HG02852 (cell line): Measurements from ENCODE around the gene RPS27L.
A peak's percentile ranks its signal among the peaks of the same experiment; 100 is the strongest.

Source experiments
- ATAC-seq: cut with Tn5 transposase; IDR thresholded peaks from one replicate; pipeline ENCODE4 v1.9.1; 2021; ENCODE audit warnings: mild to moderate bottlenecking, moderate library complexity; ENCODE audit not compliant: unreplicated experiment

RPS27L gene

GRCh38 chr15:63157118-63157843 is at the start of gene RPS27L:
RPS27L (minus strand) TSS chr15:63157477; CDS start chr15:63157405, 72 bp downstream.
- ATAC-seq: peak; percentile 92

- no peak for ATAC-seq
These were observed 48.8 kb upstream of the RPS27L start for GRCh38 chr15:63206079-63206478.

- ATAC-seq: peak; percentile 51
These were observed 46.3 kb upstream of the RPS27L start for GRCh38 chr15:63203451-63204090.

- no peak for ATAC-seq
These were observed 45.6 kb upstream of the RPS27L start for GRCh38 chr15:63202861-63203260.

GRCh38 chr15:63200464-63201249 is 43.4 kb upstream of the RPS27L start:
- ATAC-seq: no peak

- ATAC-seq: no peak
These were observed 41.3 kb upstream of the RPS27L start for GRCh38 chr15:63198371-63199250.

- ATAC-seq: no peak
These were observed 40.3 kb upstream of the RPS27L start for GRCh38 chr15:63197626-63198025.

GRCh38 chr15:63196842-63197241 is 39.6 kb upstream of the RPS27L start:
- no peak for ATAC-seq

GRCh38 chr15:63195569-63196015 is 38.3 kb upstream of the RPS27L start:
- no peak for ATAC-seq

- ATAC-seq: no peak
These were observed 37.7 kb upstream of the RPS27L start for GRCh38 chr15:63194880-63195568.

GRCh38 chr15:63194302-63194701 is 37.0 kb upstream of the RPS27L start:
- ATAC-seq: no peak

GRCh38 chr15:63192619-63193206 is 35.4 kb upstream of the RPS27L start:
- no peak for ATAC-seq

GRCh38 chr15:63191895-63192618 is 34.8 kb upstream of the RPS27L start:
- ATAC-seq: peak; percentile 37

GRCh38 chr15:63190769-63191649 is 33.7 kb upstream of the RPS27L start:
- ATAC-seq: no peak

- no peak for ATAC-seq
These were observed 32.9 kb upstream of the RPS27L start for GRCh38 chr15:63189941-63190768.

GRCh38 chr15:63188926-63189871 is 31.9 kb upstream of the RPS27L start, which contains the start of gene RAB8B:
RAB8B (plus strand) TSS chr15:63189606; CDS start chr15:63189625, 19 bp downstream.
- ATAC-seq: peak; percentile 77
